Measurements from ENCODE around the gene AVPR1A.

AVPR1A gene

DNA sequence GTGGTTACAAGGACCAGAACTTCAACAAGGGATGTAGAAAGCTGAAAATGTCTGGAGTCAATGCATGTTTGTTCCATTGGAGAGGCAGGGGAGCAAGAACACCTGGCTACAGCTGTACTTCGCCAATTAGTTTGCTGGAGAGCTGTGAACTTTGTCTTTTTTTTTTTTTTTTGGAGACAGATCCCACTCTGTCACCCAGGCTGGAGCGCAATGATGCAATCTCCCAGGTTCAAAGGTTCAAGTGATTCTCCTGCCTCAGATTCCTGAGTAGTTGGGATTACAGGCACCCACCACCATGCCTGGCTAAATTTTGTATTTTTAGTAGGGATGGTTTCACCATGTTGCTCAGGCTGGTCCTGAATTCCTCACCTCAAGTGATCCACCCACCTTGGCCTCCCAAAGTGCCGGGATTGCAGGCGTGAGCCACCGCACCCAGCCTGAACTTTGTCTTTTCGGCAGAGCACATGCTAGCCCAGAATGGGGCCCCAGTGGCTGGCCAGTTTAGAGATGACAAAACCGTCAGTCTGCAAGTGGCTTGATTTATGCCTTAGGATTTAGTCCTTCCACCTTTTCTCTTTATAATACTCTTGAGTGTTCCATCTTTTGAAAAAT lies 55.5 kb downstream of the AVPR1A start:
- no peak for DNase-seq (ENCODE audit: low read depth)

GRCh38 chr12:63093711-63094110 lies 57.3 kb downstream of the AVPR1A start:
- no peak for DNase-seq (ENCODE audit: low read depth)

GRCh38 chr12:63093084-63093483 lies 57.9 kb downstream of the AVPR1A start:
- no peak for DNase-seq (ENCODE audit: low read depth)

Measured in non-pigmented ciliary epithelial cell (primary cell).